GM19438 (cell line): ENCODE measurements around the gene REV1.
A peak's percentile ranks its signal among the peaks of the same experiment; 100 is the strongest.
"Not testable (repeated sequence)": the region's sequence is repeated elsewhere in the genome, so short reads cannot be mapped to it uniquely, and the experiment has no call there.

ENCODE experiments used
- ATAC-seq: cut with Tn5 transposase; IDR thresholded peaks from one replicate; pipeline ENCODE4 v1.9.1; 2021; ENCODE audit warnings: low read depth; ENCODE audit not compliant: unreplicated experiment

REV1 gene

DNA sequence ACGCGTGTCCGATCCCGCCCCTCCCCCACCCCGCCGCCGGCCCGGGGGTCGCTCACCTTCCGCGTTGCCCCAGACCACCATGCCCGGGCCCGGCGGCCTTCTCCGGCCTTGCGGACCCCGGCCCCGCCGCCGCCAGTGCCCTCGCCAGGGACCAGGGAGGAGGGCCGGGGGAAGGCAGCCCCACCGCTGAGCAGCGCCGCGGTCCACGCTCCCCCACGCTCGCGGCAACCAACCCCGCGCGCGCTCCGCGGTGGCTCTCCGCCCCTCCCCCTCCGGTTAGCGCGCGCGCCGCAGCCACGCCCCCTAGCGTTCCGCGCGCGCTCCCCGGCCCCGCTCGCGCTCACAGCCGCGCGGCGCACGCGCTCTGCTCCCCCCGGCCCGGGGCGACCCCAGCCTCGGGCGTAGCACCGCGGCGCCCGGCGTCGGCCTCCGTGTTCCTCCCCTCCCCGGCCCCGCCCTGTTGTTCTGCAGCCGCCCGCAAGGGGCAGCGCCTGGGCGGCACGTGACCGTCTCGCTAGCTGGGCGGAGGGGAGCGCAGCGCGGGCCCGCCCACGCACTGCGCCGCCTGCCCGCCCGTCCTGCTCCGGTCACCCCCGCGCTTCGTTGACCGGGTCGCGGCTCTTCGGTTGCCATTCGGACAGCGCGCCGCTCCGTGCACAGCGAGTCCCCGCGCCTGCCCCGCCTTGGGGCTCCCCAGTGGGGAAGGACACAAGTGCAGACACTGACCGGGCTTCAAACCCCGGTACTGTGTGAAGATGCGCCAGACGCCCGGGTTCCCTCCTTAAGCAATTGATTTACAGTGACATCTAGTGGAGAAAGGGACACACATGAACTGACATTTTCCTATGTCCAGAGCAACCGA is at the start of gene REV1:
Gene REV1, minus strand, starts transcription at position 257 of the 862 bp plus-strand sequence. CDS start 25,042 bp downstream, outside the sequence.
- ATAC-seq: peak; percentile 72

DNA sequence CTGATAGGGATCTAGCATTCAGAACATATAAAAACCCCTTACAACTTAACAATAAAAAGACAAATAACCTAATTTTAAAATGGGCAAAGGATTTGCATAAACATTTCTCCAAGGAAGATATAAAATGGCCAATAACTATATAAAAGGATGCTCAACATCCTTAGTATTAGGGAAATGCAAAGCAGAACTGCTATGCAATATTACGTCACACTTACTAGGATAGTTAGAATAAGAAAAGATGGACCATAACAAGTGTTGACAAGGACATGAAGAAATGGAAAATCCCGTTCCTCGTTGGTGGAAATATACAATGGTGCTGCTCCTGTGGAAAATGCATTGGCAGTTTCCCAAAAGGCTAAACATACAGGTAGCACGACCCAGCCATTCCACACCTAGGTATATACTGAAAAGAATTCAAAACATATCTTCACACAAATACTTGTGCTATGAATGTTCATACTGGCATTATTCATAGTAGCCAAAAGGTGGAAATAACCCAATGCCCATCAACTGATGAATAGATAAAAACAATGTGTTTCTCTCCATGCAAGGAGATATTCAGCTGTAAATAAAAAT is 48.2 kb upstream of the REV1 start:
- ATAC-seq: no peak

DNA sequence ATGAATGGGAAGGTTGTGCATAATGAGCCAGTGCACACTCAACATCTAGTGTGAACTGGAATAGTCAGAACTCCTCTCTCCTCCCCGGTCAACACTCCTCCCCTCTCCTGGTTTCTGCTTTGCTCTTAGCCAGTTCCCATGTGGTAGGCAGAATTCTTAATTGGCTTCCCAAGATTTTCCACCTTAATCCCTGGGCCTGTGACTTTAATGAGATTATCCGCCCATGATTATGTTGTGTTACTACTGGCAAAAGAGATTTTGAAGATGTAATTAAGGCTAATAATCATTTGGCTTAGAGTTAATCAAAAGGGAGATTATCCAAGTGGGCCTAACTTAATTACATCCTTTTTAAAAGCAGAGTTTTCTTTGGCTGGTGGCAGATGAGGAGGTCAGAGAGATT is 34.2 kb upstream of the REV1 start:
- ATAC-seq: no peak

DNA sequence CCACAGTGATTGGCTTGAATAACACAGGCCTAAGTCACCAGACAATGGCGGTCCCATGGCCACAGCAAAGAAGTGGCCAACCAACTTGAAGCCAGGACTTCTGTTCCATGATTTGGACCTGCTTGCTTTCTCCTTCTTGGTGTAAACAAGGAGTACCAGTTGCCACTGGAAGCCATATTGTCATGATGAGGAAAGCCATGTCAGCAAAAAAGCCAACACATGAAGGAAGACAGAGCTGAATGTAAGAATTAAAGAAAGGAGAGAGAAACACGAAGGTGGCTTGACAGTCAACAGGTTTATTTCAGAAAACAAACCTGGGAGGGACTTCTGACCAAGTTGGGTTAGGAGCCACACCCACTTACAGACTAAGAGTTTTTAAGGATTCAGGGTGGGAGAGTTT is 32.3 kb upstream of the REV1 start:
- no peak for ATAC-seq

DNA sequence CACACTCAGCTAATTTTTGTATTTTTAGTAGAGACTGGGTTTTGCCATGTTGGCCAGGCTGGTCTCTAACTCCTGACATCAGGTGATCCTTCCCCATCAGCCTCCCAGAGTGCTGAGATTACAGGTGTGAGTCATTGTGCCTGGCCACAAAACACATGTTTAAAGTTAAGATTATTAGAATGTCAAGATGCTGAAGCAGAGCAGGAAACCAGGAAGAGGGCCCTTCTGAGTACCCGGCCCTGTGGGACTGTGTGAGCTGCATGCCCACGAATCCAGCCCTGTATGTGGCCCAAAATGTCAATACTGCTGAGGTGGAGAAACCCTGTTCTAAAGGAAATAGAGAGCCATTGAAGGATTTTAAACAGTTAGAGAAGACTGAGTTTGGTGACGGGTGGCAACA is 31.0 kb upstream of the REV1 start:
- ATAC-seq: no peak

DNA sequence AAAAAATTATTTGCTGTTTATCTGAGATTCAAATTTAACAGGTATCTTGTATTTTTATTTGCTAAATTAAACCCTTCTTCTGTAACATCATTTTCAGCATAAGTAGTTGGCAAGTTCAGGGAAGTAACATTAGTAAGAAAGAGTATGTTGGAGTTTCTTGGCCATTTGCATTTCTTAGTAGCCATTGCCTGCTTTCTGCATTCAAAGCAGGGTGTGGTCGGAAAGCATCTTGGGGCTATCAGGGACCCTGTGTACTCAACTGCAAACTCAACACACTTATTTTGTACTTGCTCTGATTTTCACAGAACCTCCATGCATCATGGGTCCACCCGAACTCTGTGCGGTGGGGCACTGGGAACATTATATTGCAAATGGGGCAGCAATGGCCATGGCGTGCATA is 30.4 kb upstream of the REV1 start:
- ATAC-seq: no peak

DNA sequence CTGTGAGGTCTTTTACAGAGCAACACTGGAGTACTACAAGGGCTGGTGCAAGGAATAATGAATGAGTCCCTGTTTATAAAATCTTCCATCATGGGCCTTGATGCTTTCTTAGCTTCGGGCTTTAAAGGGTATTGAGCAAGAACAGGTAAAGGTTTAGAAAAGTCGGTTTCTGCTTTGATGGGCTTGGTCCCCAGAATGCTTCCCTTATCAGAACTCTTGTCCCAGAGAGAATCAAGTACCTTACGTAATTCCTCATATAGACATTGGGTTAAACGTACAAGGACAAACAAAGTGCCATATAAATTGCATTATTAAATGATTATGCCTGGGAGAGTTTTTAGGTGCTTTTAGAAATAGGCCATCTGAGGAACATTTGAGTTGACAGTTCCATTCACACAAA is 24.5 kb upstream of the REV1 start:
- no peak for ATAC-seq

DNA sequence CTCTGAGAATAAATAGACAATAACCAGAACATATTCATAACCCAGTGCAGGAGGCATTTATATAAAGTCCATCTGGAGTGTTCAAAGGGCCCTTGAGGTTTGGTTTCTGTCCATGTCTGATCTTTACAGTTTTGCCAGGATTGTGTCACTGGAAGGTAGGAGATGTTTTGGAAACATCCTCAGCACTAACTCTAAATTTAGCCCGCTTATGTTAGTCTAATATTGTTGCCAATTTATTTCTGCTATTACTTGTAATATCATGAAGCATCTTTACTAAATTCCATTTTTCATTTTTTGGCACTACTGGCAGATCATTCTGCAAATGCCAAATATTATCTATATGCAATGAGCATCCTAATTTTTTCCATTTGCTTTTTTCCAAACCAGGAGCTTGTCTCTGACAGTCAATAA is 22.4 kb upstream of the REV1 start:
- no peak for ATAC-seq

DNA sequence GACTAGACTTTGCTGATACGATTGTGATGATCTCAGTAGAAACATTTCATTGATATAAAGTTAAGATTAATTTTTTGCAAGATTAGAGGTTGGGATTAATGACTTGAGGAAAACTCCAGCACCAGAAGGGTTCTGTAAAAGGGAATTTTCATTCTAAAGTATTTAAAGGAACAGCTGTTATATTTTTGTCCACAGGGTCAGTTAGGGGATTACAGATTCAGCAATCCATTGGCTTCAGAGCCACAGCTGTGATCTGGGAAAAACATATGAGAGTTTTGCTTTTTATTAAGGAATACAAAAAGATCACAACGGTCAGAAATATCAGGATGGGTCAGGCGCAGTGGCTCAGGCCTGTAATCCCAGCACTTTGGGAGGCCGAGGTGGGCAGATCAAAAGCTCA is 19.6 kb upstream of the REV1 start:
- no peak for ATAC-seq

DNA sequence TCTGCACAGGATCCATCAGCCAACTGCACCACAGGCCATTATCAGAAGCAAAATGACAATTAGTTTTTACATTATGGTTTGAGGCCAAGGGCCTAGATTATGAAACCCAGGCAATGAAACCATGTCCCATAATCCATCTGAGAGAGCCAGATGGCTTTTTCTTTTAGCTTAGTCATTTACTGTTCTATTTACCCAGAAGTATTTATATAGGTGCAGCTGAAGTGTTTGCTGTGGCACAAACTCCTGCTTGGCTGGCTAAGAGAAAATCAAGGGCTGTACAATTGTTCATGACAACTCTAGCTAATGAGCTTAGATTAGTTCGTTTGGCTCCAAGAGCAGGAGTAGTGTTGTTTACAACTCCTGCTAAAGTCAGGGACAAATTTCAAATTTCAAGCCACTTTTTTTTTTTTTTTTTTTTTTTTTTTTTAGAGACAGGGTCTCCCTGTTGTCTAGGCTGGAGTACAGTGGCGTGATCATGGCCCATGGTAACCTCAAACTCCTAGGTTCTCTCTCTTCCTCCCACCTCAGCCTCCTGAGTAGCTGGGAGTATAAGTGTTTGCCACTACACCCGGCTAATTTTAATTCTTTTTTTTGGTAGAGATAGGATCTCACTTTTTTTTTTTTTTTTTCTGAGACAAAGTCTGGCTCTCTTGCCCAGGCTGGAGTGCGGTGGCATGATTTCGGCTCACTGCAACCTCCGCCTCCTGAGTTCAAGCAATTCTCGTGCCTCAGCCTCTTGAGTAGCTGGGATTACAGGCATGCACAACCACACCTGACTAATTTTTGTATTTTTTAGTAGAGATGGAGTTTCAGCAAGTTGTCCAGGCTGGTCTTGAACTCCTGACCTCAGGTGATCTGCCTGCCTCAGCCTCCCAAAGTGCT is 18.4 kb upstream of the REV1 start:
- ATAC-seq: no peak

DNA sequence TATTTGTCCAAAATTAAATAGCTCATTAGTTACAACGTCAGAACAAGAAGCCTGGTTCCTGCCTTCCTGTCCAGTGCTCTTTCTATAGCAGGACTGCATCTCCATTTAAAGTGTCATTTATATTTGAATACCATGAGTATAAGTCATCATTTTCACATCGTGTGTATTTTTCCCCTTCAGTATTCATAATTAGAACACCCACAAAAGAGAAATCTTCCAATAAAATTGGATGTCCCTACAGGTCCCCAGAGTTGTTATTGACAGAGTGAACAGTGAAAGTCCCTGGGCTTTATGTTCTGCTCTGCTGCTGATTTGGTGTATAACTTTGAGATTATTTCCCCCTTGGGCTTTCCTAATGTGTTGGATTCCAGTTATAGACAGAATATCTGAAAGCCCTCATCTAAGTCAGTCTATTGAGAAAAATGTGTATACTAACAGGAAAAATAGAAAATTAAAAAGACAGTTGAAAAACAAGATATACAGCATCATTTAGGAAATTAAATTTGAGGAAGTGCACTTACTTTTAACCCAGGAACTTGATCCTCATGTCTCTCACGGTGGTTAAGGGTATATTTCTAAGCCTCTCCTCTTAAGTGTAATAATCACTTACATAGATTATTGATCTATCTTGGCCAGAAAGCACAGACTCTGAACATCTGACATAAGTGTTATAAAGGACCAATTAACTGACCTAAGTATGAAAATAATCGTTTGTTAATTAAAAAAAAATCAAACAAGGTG is 15.2 kb upstream of the REV1 start:
- ATAC-seq: no peak

DNA sequence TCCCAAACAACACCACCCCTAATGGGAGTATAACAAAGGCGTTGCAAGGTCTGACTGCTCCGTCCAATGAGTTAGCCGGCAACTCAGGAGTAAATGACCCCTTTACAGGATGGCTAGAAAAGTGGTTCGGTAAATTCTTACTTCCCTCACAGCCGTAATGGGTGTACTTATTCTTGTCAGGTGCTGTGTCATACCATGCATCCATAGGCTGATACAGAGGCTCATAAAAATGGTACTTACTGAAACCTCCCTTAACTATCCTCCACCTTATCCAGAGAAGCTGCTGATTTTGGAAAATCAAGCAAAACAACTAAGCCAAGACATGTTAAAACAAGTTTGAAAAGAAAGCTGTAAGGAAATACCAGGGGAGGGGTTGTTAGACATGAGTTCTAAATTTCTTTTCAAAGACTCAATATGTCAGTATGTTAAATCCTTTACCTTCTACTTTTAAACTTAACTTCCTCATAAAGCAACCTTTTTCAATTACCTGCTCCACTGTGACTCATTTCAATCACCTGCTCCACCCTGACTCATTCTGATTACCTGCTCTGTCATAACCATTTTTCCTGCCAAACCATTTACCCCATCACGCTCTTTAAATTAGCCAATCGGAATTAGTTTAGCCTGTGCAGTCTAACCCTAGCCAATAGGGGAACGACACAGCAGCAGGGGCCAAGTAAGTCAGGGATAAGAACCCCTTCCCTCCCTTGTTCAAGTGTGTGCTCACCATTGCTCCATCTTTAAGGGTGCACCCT is 14.0 kb upstream of the REV1 start:
- not testable (repeated sequence) for ATAC-seq

DNA sequence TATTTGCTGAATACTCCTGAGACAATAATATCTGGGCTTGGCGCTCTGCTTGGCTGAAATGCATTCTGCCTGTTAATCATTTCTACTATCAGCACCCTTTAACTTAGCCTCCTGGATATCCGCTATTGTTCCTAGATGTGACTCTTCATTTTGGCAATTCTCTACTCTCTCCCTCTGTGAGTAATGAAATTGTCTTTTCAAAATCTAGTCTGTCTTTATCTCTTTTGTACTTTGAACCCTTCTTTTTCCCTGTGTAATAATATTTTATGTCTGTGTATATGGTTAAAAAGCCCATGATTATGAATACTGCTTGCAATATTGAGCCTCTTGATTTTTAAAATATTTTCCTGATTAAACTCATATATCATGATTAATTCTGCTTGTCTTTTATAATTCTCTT is 6.2 kb upstream of the REV1 start:
- ATAC-seq: no peak

DNA sequence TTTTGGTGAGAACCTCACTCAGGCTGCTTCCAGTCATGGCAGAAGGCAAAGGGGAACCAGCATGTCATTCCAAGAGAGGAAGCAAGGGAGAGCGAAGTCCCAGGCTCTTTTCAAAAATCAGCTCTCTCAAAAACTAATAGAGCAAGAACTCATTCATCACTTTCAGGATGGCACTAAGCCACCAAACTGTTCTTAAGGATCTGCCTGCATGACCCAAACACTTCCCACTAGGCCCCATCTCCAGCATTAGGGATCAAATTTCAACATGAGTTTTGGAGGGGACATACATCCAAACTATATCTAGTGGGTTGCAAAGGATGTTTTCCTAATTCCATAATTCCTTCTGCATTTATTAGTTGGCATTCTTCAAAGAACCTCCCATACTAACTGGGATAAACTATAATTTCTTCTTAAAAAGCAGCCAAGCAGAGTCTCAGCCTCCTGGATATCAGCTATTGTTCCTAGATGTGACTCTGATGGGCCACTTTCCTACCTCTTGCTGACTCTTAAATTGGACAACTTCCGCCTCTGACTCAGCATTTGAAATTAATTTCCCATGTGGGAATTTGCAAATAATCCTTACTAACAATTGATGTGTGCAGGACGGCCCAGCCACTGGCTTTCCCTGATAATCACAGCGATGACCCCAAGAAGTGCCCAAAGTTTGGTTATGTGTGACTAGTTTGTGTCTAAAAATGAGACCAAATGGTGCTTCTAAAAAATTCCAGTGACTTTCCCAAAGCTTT is 5.5 kb upstream of the REV1 start:
- no peak for ATAC-seq

DNA sequence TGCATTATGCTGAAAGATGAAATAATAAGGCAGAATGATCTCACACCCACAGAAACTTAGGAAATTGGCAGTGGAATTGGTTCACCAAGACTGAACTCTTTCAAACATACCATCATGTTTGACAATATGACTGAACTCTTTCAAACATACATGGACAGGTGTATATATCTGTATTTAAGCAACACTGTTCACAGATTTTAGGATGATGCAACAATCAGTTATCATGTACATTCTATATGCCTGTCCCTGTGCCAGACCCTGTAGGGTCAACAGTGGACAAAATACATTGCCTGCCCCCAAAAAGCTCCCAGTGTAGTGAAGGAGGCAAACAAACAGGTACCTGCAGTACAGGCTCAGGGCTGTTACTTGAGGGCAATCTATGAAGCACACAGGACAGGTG is 2.9 kb upstream of the REV1 start:
- no peak for ATAC-seq

DNA sequence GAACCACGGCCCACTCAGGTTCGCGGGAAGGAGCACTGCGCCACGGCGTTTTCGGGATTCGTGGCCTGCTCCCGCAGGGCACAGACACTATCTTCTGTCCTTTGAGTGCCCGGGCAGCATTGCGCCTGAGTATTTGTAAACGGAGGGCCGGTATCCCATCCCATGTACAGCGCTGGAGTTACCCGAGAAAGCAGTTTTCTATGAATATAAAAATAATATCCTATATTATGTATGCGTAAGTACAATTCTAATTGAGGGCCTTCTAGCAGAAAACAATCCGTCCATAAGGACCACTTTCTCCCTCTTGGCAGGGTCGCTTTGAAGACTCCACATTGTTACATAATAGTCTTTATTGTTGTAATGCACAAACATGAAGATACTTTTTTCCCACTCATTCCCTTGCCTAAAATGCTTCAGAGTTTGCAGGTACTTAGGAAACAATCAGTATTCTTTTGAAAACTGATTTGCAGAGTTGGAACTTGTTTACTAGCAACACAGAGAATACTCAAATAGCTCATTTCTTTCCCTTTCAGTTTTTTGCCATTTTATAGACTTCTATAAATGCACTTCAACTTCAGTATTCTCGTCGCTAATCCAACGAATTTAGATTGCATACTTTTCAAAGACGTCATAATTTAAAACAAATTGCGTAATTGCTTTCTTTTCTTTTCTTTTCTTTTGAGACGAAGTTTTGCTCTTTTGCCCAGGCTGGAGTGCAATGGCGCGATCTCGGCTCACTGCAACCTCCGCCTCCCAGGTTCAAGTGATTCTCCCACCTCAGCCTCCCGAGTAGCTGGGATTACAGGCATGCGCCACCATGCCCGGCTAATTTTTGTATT is 1.0 kb upstream of the REV1 start:
- peak; percentile 6 for ATAC-seq

DNA sequence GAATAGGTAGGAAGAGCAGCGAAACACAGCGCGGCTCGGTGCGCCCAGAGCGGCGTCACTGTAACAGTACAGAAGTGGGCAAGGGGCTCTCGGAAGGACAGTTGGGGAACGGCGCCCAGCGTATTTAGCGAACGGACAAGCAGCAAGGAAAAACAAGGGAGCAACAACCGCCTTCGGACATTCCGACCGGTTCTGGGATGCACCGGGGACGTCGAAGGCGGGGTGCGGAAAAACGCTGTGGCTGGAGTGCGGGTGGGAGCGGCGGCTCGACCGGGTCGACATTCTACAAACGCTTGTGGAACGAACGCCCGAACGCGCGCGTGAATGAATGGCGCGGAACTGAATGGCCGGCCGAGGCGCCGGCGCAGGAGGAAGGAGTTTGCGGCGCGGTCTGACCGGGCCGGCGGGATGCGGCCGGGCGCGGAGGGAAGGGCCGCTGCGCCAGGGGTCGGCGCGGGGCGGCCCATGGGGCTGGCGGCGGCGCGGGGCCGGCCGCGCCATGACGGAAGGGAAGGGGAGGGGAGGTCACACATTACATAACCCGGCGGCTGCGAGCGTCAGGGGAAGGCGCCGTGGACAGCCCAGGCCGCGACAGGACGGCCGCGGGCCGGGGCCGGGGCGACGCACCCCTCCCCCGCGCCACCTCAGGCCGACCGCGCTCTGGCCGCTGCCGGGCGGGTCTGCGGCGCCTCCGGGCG is 605 bp downstream of the REV1 start:
- peak; percentile 24 for ATAC-seq
